Mucosa of gallbladder (tissue), 1 donor: ENCODE results near the gene HEG1. TPM values are rescaled to one million over a fixed set of nuclear protein-coding genes. Genes with fewer than 3 reads are reported as not detected.

Source experiments
- DNase-seq: peaks from one replicate; pipeline ENCODE4 v3.0.0-alpha.2; 2020; ENCODE audit warnings: low spot score
- total RNA-seq: library from RNA; stranded (reverse); gene quantifications from one replicate; pipeline ENCODE4 v1.2.1, GENCODE V29; 2021
- donor health status: DM: no; HTN: no; CAD: no.

The HEG1 gene
- total RNA-seq, 1 donor from 2014 or later = 47.6 TPM

- no peak for DNase-seq
These were observed 103.4 kb downstream of the HEG1 start for GRCh38 chr3:124952282-124952855.

GRCh38 chr3:124951511-124952281, 104.1 kb downstream of the HEG1 start:
- DNase-seq = no peak

GRCh38 chr3:124950026-124950425, 105.8 kb downstream of the HEG1 start:
- DNase-seq = no peak

- DNase-seq = no peak
These were observed 113.2 kb downstream of the HEG1 start for GRCh38 chr3:124942613-124943012.

- no peak for DNase-seq
These were observed 114.0 kb downstream of the HEG1 start for GRCh38 chr3:124941771-124942170.

- no peak for DNase-seq
These were observed 116.1 kb downstream of the HEG1 start for GRCh38 chr3:124939661-124940060.

GRCh38 chr3:124938896-124939295, 116.9 kb downstream of the HEG1 start:
- DNase-seq = no peak

- no peak for DNase-seq
These were observed 118.7 kb downstream of the HEG1 start for GRCh38 chr3:124937049-124937448.

GRCh38 chr3:124935794-124936542, 119.8 kb downstream of the HEG1 start:
- DNase-seq = no peak

- no peak for DNase-seq
These were observed 120.5 kb downstream of the HEG1 start for GRCh38 chr3:124935264-124935663.

GRCh38 chr3:124934577-124934976, 121.2 kb downstream of the HEG1 start, which contains the start of gene MUC13:
Gene MUC13 (minus strand): TSS chr3:124934751. CDS start chr3:124934712, 39 bp downstream.
- DNase-seq = peak; percentile 33

- DNase-seq = peak; percentile 76
These were observed 127.2 kb downstream of the HEG1 start for GRCh38 chr3:124928333-124929202.

GRCh38 chr3:124927574-124928045, 128.2 kb downstream of the HEG1 start:
- DNase-seq = no peak

- no peak for DNase-seq
These were observed 129.2 kb downstream of the HEG1 start for GRCh38 chr3:124926426-124927101.

GRCh38 chr3:124924741-124925140, 131.1 kb downstream of the HEG1 start:
- DNase-seq = no peak

GRCh38 chr3:124923833-124924232, 132.0 kb downstream of the HEG1 start:
- no peak for DNase-seq

GRCh38 chr3:124920718-124921117, 135.1 kb downstream of the HEG1 start:
- no peak for DNase-seq

- no peak for DNase-seq
These were observed 136.0 kb downstream of the HEG1 start for GRCh38 chr3:124919756-124920155.

GRCh38 chr3:124918524-124918923, 137.3 kb downstream of the HEG1 start:
- DNase-seq = no peak

- DNase-seq = no peak
These were observed 138.9 kb downstream of the HEG1 start for GRCh38 chr3:124916837-124917409.
